ENCODE measurements around the gene CAMK2D. TPM values are rescaled to one million over a fixed set of nuclear protein-coding genes. Genes with fewer than 3 reads are reported as not detected.

CAMK2D gene
- total RNA-seq, 4 donors from 2014 or later: 48.2 to 66.2 (median 51.2) TPM

DNA sequence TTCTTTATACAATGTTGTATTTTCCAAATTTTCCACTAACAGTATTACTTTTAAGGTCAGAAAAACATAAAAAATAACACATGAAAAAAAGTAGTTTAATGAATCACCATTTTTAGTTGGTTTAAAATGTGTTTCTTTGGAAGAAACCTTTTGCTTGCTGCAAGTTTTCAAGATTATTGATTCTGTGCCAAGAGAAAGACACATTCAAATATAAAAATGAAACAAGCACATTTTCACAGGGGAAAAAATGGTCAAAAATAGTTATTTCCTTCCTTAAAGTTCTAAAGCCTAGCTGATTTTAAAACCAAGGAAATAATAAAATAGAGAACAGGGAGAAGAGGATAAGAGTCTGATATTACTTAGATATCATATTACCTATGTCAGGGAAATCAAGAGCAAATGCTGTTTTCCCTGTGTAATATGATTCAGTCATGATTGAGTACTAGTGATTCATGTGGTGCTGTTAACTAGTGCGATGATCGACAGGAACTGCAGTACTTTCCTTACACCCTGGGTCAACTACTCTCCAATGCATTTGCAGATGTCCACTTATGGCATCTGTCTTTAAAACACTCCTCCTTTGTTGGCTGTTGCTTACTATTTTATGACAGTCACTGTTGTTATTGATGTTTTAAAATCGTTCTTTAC is 103.8 kb downstream of the CAMK2D start:
- Histone ChIP-seq H3K4me1 (peaks cover 0 to 26% (median 14%) of the 10 kb centered on the region in 4 donors), H3K9me3 (no peaks in the 10 kb centered on the region), H3K4me3 (no peak overlapping the region), H3K27ac (replicated peaks in 1 of 4) (no peak overlapping the region), H3K27me3 (no peaks in the 10 kb centered on the region), H3K36me3 (no peaks in the 10 kb centered on the region)
- no peak for DNase-seq (ENCODE audit: extremely low spot score)
- WGBS: 47% methylated on average over 3 of the region's 3 CpGs
- intact Hi-C loops (cut with DNase I): no loop called here
- TF ChIP-seq, protein P1, sequence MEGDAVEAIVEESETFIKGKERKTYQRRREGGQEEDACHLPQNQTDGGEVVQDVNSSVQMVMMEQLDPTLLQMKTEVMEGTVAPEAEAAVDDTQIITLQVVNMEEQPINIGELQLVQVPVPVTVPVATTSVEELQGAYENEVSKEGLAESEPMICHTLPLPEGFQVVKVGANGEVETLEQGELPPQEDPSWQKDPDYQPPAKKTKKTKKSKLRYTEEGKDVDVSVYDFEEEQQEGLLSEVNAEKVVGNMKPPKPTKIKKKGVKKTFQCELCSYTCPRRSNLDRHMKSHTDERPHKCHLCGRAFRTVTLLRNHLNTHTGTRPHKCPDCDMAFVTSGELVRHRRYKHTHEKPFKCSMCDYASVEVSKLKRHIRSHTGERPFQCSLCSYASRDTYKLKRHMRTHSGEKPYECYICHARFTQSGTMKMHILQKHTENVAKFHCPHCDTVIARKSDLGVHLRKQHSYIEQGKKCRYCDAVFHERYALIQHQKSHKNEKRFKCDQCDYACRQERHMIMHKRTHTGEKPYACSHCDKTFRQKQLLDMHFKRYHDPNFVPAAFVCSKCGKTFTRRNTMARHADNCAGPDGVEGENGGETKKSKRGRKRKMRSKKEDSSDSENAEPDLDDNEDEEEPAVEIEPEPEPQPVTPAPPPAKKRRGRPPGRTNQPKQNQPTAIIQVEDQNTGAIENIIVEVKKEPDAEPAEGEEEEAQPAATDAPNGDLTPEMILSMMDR (IDR thresholded peaks at IDR 0.05): no peak
- TF ChIP-seq POLR2A (IDR thresholded peaks at IDR 0.05; ENCODE audit: low read depth) (no peak), POLR2AphosphoS5 (IDR thresholded peaks at IDR 0.05) (no peak), EP300 (IDR thresholded peaks at IDR 0.05) (no peak)

DNA sequence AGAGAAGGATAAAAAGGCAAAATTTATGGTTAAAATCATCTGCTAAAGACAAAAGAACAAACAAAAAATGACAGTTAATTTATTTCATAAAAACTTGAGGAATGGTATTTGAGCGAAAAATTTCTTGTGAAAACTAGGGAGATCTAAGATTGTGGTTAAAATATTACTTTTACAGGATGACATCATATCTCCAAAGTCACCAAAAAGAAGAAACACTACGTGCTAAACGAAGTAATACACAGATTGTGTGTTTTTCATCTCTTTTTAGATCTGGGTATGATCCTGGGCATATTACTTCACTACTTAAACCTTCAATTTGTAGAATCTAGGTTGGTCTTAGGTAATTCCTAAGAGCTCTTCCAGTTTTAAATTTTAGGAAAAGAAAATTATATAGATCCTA is 107.7 kb downstream of the CAMK2D start:
- 94% methylated on average over 3 of the region's 3 CpGs for WGBS
- Histone ChIP-seq H3K4me1 (peaks cover 0 to 20% (median 12%) of the 10 kb centered on the region in 4 donors), H3K4me3 (no peak overlapping the region), H3K9me3 (no peaks in the 10 kb centered on the region), H3K27ac (replicated peaks in 1 of 4) (no peak overlapping the region), H3K27me3 (no peaks in the 10 kb centered on the region), H3K36me3 (no peaks in the 10 kb centered on the region)
- TF ChIP-seq EP300 (IDR thresholded peaks at IDR 0.05): no peak
- no peak for TF ChIP-seq POLR2A (IDR thresholded peaks at IDR 0.05; ENCODE audit: low read depth)
- no peak for TF ChIP-seq POLR2AphosphoS5 (IDR thresholded peaks at IDR 0.05)
- TF ChIP-seq, protein P1 (IDR thresholded peaks at IDR 0.05): no peak
- intact Hi-C loops (cut with DNase I): no loop called here
- DNase-seq (ENCODE audit: extremely low spot score): no peak

DNA sequence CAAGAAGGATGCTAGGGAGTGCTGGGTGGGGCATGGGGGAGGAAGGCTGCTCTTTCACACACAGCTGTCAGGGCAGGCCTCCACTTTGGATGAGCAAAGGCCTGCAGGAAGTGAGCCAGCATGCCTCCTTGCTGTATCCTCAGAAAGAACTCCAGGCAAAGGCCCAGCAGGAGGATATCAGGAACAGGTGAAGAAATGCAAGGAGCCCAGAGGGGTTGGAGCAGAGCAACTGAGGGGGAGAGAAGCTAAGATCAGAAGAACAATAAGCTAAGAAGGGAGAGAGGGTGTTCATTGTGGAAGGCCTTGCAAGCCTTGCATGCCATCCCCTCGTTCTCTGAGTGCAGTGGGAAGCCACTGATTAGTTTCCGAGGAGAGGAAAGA is 115.1 kb downstream of the CAMK2D start:
- TF ChIP-seq POLR2A (IDR thresholded peaks at IDR 0.05; ENCODE audit: low read depth) (no peak), EP300 (IDR thresholded peaks at IDR 0.05) (no peak), POLR2AphosphoS5 (IDR thresholded peaks at IDR 0.05) (no peak)
- TF ChIP-seq, protein P1 (IDR thresholded peaks at IDR 0.05): no peak
- H3K36me3 ChIP-seq: no peaks in the 10 kb centered on the region
- intact Hi-C loops (cut with DNase I): no loop called here
- 78% methylated on average over 2 of the region's 2 CpGs for WGBS
- H3K4me3 ChIP-seq: no peak overlapping the region
- H3K27ac ChIP-seq (replicated peaks in 1 of 4): no peak overlapping the region
- no peak for DNase-seq (ENCODE audit: extremely low spot score)
- no peaks in the 10 kb centered on the region for H3K9me3 ChIP-seq
- H3K4me1 ChIP-seq: peaks cover 10 to 25% (median 12%) of the 10 kb centered on the region in 4 donors
- no peaks in the 10 kb centered on the region for H3K27me3 ChIP-seq

DNA sequence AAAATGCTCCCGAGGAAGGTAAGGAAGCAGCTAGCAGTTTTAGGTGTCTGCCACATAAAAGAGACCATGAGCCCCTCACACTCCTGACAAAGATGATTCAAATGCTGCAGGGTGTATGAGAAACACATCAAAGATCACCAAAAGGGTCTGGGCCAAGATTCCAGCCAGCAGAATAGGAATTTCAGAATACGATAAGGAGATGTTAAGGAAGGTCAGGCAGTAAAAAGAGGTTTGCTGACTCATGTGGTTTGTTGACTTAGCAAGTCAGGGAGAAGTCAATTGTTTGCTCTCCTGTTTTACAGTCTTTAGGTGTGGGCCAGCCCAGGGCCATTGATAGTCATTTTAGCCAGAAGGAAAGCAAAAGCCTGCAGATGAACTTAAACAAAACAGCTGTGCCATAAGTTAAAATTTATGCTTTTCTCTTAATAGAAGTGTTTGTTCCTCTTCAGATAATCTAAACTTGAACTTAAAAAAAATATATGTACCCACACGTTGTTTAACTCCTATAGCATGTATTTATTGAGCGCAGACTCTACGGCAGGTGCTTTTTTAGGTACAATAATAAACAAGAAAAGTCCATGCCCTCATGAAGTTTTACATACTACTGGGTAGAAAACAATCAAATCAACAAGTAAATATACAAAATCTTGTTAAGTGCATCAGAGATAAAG is 115.6 kb downstream of the CAMK2D start:
- no peak overlapping the region for H3K4me3 ChIP-seq
- H3K4me1 ChIP-seq: peaks cover 10 to 25% (median 12%) of the 10 kb centered on the region in 4 donors
- intact Hi-C loops (cut with DNase I): no loop called here
- H3K27ac ChIP-seq (replicated peaks in 1 of 4): no peak overlapping the region
- no peak for TF ChIP-seq POLR2A (IDR thresholded peaks at IDR 0.05; ENCODE audit: low read depth)
- no peak for TF ChIP-seq EP300 (IDR thresholded peaks at IDR 0.05)
- TF ChIP-seq POLR2AphosphoS5 (IDR thresholded peaks at IDR 0.05): no peak
- TF ChIP-seq, protein P1 (IDR thresholded peaks at IDR 0.05): no peak
- no peak for DNase-seq (ENCODE audit: extremely low spot score)
- 82% methylated on average over 5 of the region's 5 CpGs for WGBS
- H3K9me3 ChIP-seq: no peaks in the 10 kb centered on the region
- no peaks in the 10 kb centered on the region for H3K27me3 ChIP-seq
- no peaks in the 10 kb centered on the region for H3K36me3 ChIP-seq

Data from esophagus muscularis mucosa (tissue), 4 donors.